ENCODE measurements around the gene GPR35. TPM values are rescaled to one million over a fixed set of nuclear protein-coding genes. Genes with fewer than 3 reads are reported as not detected.

The GPR35 gene
- total RNA-seq, 1 donor from 2014 or later, result 0.77 TPM

DNA sequence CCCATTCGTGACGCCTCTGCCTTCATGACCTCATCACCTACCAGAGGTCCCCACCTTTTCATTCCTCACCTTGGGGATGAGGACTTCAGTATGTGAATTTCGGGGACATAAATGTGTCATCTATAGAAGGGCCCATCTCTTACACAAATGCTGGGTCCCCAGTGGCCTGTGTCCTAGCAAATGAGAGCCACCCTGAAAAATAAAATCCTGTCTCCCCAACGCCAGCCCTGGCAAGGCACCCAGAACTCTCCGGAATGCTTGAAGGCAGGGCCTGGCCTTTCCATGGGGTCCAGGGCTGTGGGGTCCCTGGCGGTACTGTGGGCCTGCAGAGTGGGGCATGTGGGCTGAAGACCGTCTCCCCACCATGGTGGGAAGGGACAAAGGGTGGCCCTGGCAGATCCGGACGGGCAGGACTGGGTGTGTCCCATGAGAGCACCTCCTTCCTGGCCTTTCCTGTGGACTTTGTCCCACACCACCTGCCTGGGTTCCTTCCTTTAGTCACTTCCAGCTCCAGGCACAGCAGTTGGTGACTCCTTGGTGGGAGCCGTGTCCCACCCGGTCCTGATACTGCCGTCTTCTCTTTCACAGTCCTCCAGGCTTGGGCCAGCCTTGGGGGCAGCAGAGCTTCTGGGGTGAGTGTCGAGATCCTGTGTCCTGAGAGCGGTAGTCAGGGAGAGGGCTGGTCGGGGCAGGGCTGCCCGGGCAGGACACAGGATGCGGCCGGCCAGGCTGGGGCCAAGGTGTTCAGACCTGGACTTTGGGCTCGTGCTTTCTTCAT, 20.2 kb upstream of the GPR35 start:
- H3K27me3 Mint-ChIP-seq (ENCODE audit: unreplicated experiment), result peaks cover 3% of the 10 kb centered on the region
- H3K4me1 Mint-ChIP-seq (ENCODE audit: unreplicated experiment), result peaks cover 8% of the 10 kb centered on the region
- TF ChIP-seq, protein P1, sequence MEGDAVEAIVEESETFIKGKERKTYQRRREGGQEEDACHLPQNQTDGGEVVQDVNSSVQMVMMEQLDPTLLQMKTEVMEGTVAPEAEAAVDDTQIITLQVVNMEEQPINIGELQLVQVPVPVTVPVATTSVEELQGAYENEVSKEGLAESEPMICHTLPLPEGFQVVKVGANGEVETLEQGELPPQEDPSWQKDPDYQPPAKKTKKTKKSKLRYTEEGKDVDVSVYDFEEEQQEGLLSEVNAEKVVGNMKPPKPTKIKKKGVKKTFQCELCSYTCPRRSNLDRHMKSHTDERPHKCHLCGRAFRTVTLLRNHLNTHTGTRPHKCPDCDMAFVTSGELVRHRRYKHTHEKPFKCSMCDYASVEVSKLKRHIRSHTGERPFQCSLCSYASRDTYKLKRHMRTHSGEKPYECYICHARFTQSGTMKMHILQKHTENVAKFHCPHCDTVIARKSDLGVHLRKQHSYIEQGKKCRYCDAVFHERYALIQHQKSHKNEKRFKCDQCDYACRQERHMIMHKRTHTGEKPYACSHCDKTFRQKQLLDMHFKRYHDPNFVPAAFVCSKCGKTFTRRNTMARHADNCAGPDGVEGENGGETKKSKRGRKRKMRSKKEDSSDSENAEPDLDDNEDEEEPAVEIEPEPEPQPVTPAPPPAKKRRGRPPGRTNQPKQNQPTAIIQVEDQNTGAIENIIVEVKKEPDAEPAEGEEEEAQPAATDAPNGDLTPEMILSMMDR (IDR thresholded peaks at IDR 0.05; ENCODE audit: unreplicated experiment), result no peak
- no peaks in the 10 kb centered on the region for H3K36me3 Mint-ChIP-seq (ENCODE audit: low read depth, unreplicated experiment)
- no peak overlapping the region for H3K27ac Mint-ChIP-seq (ENCODE audit: unreplicated experiment)
- H3K9me3 Mint-ChIP-seq (ENCODE audit: unreplicated experiment), result no peaks in the 10 kb centered on the region
- no peak overlapping the region for H3K4me3 Mint-ChIP-seq (ENCODE audit: unreplicated experiment)
- no peak for DNase-seq (ENCODE audit: low spot score)

DNA sequence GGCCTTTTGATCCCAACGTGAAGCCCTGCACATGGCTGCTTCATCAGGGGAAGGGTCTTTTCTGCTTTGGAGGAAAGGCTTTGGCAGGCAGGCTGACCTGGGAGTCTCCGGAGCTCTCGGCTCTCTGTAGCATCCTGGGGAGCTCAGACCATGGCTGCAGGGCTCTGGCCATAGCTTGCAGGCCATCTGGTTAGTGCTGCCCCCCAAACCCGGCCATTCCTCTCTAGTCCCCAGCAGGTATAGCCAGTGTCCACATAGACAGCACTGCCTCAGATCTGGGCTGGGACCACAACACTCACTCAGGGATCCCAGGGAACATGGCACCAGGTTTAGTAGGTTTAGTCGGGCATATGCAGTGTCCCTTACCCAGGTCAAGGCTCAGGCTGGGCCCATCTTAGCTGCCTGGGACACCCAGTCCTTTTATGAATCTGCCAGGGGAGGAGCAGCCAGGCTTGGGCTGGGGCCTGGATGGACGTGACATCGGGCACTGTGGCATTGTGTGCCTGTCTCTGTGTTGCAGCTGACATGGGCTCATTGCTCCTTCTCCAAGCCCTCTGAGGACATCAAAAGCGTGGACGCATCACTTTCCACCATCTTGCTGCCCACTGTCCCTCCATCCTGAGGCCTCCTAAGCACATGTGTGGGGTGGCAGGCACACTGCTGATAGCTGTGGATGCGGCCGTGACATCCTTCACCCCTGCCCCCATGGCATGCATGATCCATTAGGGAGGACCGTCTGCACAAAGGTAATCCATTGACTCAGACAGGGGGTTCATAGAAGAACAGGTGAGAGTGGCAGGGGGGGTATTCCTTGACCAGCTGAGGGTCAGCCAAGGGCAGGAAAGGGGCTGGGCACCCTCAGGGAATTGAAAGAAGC, 19.2 kb upstream of the GPR35 start:
- TF ChIP-seq, protein P1 (IDR thresholded peaks at IDR 0.05; ENCODE audit: unreplicated experiment), result no peak
- no peak overlapping the region for H3K27ac Mint-ChIP-seq (ENCODE audit: unreplicated experiment)

DNA sequence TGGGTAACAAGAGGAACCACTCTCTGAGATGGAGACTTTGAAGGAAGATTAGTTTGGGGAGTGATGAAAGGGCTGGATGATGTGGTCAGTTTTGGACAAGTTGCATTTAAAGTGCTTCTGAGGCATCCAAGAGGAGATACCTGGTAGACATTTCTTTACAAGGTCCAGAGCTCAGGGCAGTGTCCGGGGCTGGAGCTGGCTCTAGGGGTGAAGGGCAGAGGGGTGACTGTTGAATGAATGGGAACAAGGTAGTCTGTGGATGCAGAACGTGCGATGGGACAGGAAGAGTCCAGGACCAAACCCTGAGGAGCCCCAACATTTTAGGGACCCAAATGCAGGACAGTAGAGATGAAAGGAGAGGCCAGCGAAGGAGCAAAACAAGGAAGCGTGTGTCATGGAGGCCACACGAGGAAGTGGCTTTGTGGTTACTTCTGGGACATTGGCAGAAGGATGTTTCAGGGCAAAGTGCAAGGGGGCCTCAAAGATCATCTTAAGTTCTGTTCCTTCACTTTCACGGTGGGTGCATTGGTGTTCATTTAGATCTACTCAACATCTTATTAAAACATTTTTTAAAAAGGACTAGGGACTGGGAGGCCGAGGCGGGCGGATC, 13.6 kb upstream of the GPR35 start:
- TF ChIP-seq, protein P1 (IDR thresholded peaks at IDR 0.05; ENCODE audit: unreplicated experiment), result no peak
- no peaks in the 10 kb centered on the region for H3K27me3 Mint-ChIP-seq (ENCODE audit: unreplicated experiment)
- no peaks in the 10 kb centered on the region for H3K4me1 Mint-ChIP-seq (ENCODE audit: unreplicated experiment)
- H3K27ac Mint-ChIP-seq (ENCODE audit: unreplicated experiment), result no peak overlapping the region
- peaks cover 3% of the 10 kb centered on the region for H3K36me3 Mint-ChIP-seq (ENCODE audit: low read depth, unreplicated experiment)
- no peak for DNase-seq (ENCODE audit: low spot score)
- no peaks in the 10 kb centered on the region for H3K9me3 Mint-ChIP-seq (ENCODE audit: unreplicated experiment)
- H3K4me3 Mint-ChIP-seq (ENCODE audit: unreplicated experiment), result no peak overlapping the region

More for the DNA sequence above, 19.2 kb upstream of the GPR35 start:
- Mint-ChIP-seq H3K36me3 (ENCODE audit: low read depth, unreplicated experiment) (no peaks in the 10 kb centered on the region), H3K4me3 (ENCODE audit: unreplicated experiment) (no peak overlapping the region), H3K9me3 (ENCODE audit: unreplicated experiment) (no peaks in the 10 kb centered on the region), H3K4me1 (ENCODE audit: unreplicated experiment) (peaks cover 8% of the 10 kb centered on the region), H3K27me3 (ENCODE audit: unreplicated experiment) (peaks cover 2% of the 10 kb centered on the region)
- no peak for DNase-seq (ENCODE audit: low spot score)

DNA sequence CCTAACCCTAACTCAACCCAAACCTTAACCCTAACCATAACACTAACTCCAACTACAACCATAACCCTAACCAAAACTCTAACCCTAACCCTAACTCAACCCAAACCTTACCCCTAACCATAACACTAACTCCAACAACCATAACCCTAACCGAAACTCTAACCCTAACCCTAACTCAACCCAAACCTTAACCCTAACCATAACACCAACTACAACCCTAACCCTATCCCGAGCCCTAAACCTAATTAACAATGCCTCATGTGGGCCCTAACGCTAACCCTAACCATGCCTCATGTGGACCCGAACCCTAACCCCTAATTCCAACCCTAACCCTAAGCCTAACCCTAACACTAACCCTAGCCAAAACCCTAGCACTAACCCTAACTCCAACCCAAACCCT, 11.5 kb upstream of the GPR35 start:
- H3K27me3 Mint-ChIP-seq (ENCODE audit: unreplicated experiment), result no peaks in the 10 kb centered on the region
- no peaks in the 10 kb centered on the region for H3K4me1 Mint-ChIP-seq (ENCODE audit: unreplicated experiment)
- H3K36me3 Mint-ChIP-seq (ENCODE audit: low read depth, unreplicated experiment), result peaks cover 3% of the 10 kb centered on the region
- no peak for DNase-seq (ENCODE audit: low spot score)
- no peaks in the 10 kb centered on the region for H3K9me3 Mint-ChIP-seq (ENCODE audit: unreplicated experiment)
- H3K4me3 Mint-ChIP-seq (ENCODE audit: unreplicated experiment), result no peak overlapping the region
- TF ChIP-seq, protein P1 (IDR thresholded peaks at IDR 0.05; ENCODE audit: unreplicated experiment), result no peak
- H3K27ac Mint-ChIP-seq (ENCODE audit: unreplicated experiment), result no peak overlapping the region
